Activated CD4-positive, alpha-beta T cell treated with anti-CD3 and anti-CD28 coated beads, Interleukin-2, amount 10 ng/mL, durations not matched to agents 7 days and 5 days (primary cell): ENCODE results near the gene LRWD1. TPM values are rescaled to one million over a fixed set of nuclear protein-coding genes. Genes with fewer than 3 reads are reported as not detected.
"Not testable (repeated sequence)": the region's sequence is repeated elsewhere in the genome, so short reads cannot be mapped to it uniquely, and the experiment has no call there.

Experiments
- CTCF ChIA-PET: fragments of 350-600 bp; sonication (Branson Sonifier 250); formaldehyde crosslinking; loops from one replicate; lab custom pipeline; 2021; ENCODE audit warnings: antibody characterized with exemption; lab: Charles Lee
- POLR2A ChIA-PET: fragments of 350-600 bp; sonication (Branson Sonifier 250); formaldehyde crosslinking; loops from one replicate; lab custom pipeline; 2021; ENCODE audit warnings: antibody characterized with exemption; lab: Charles Lee
- DNase-seq: peaks from one replicate; pipeline ENCODE4 v3.0.0-alpha.2; 2020
- H3K27ac Mint-ChIP-seq: one replicate; pipeline ENCODE4 v1.8.0; 2021; ENCODE audit warnings: mild to moderate bottlenecking, moderate library complexity, mixed read lengths
- H3K27me3 Mint-ChIP-seq: one replicate; pipeline ENCODE4 v1.8.0; 2021; ENCODE audit warnings: mixed read lengths
- H3K36me3 Mint-ChIP-seq: one replicate; pipeline ENCODE4 v1.8.0; 2021; ENCODE audit warnings: low read depth, mixed read lengths
- H3K4me1 Mint-ChIP-seq: one replicate; pipeline ENCODE4 v1.8.0; 2021; ENCODE audit warnings: mixed read lengths
- H3K4me3 Mint-ChIP-seq: one replicate; pipeline ENCODE4 v1.8.0; 2021; ENCODE audit warnings: mild to moderate bottlenecking, moderate library complexity, mixed read lengths
- H3K9me3 Mint-ChIP-seq: one replicate; pipeline ENCODE4 v1.8.0; 2021; ENCODE audit warnings: mixed read lengths
- microRNA-seq: library from miRNA; unstranded; fragments of <30 nt; microRNA quantifications from one replicate; pipeline ENCODE4 v1.2.0, GENCODE V29; 2021; ENCODE audit warnings: borderline microRNAs expressed, borderline replicate concordance
- total RNA-seq, 2 experiments: library from RNA; stranded (reverse); gene quantifications; one replicate each; pipeline ENCODE4 v1.2.3, GENCODE V29; 2021

Gene LRWD1
- total RNA-seq, 2 experiments from 2014 or later: 18.2 to 20.5 TPM

DNA sequence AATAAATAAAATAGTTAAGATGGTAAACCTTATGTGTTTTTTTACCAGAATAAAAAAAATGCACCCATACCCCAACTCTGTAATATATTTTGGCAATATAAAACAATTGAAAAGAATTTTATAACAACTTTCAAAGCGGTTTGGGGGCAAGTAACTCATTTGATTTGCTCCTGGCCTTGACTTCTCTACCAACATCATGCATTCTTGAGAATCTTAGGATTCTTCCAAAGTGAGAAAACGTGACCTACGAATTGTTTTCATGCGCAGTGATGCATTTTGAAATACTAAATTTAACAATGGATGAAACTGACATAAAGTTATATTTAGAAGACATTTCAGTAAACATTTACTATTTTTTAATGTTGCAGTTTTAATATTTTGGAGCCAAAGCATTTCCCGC lies 56.0 kb downstream of the LRWD1 start:
- H3K4me3 Mint-ChIP-seq, CTCF ChIA-PET, POLR2A ChIA-PET, H3K27ac Mint-ChIP-seq, H3K9me3 Mint-ChIP-seq, H3K36me3 Mint-ChIP-seq, H3K27me3 Mint-ChIP-seq, H3K4me1 Mint-ChIP-seq, DNase-seq: not testable (repeated sequence)

Small RNA genes lying within 50 kb of the gene (microRNA-seq; reads per million reads assigned to microRNA genes)
- gene MIR4467 (1.3 reads per million), gene MIR5090 (3.6 reads per million, percentile 21 among the genes with 10 or more reads in this experiment)

Other genes with a start within 250 kb of the LRWD1 start
- gene SH2B2, start 178.1 kb upstream of the LRWD1 start, total RNA-seq: under 1 TPM; 0.12 to 0.50 TPM
- gene SPDYE6, start 108.5 kb upstream of the LRWD1 start, total RNA-seq: not detected
- 10 to 100 TPM; 26.2 to 31.9 TPM for gene PRKRIP1, start 68.6 kb upstream of the LRWD1 start, total RNA-seq
- gene ORAI2, start 31.4 kb upstream of the LRWD1 start, total RNA-seq: 10 to 100 TPM; 61.2 to 63.7 TPM
- 10 to 100 TPM; 10.5 to 12.9 TPM for gene ALKBH4, start 121 bp upstream of the LRWD1 start, total RNA-seq
- gene POLR2J, start 13.9 kb downstream of the LRWD1 start, total RNA-seq: 10 to 100 TPM; 44.3 to 56.4 TPM
- gene RASA4B, start 52.8 kb downstream of the LRWD1 start, total RNA-seq: 10 to 100 TPM; 23.2 to 26.9 TPM
- 10 to 100 TPM; 44.9 to 52.4 TPM for gene UPK3BL2, start 78.7 kb downstream of the LRWD1 start, total RNA-seq
- gene SPDYE2, start 86.2 kb downstream of the LRWD1 start, total RNA-seq: under 1 TPM in 1 of 2 experiments, not detected in 1; 0.15 TPM
- 10 to 100 TPM; 53.2 to 53.8 TPM for gene POLR2J3, start 107.6 kb downstream of the LRWD1 start, total RNA-seq
- gene RASA4, start 151.8 kb downstream of the LRWD1 start, total RNA-seq: 10 to 100 TPM; 19.7 to 21.1 TPM
- 1 to 10 TPM in 1 of 2 experiments, not detected in 1; 9.4 TPM for gene UPK3BL1, start 177.8 kb downstream of the LRWD1 start, total RNA-seq
- not detected for gene SPDYE2B, start 185.3 kb downstream of the LRWD1 start, total RNA-seq
- gene POLR2J2, start 206.7 kb downstream of the LRWD1 start, total RNA-seq: 10 to 100 TPM; 36.6 to 37.4 TPM